VCaP (cell line): ENCODE results near the gene HOXB13.

Experiments used
- H3K27ac ChIP-seq: fragments of 450-650 bp; 2 replicates; pipeline ENCODE4 v1.5.1; 2017
- TF ChIP-seq, protein P1 (sequence below): fragments of 450-650 bp; conservative IDR thresholded peaks from 2 replicates; pipeline ENCODE4 v1.5.1; 2017; ENCODE audit warnings: mild to moderate bottlenecking, moderate library complexity

Gene HOXB13

DNA sequence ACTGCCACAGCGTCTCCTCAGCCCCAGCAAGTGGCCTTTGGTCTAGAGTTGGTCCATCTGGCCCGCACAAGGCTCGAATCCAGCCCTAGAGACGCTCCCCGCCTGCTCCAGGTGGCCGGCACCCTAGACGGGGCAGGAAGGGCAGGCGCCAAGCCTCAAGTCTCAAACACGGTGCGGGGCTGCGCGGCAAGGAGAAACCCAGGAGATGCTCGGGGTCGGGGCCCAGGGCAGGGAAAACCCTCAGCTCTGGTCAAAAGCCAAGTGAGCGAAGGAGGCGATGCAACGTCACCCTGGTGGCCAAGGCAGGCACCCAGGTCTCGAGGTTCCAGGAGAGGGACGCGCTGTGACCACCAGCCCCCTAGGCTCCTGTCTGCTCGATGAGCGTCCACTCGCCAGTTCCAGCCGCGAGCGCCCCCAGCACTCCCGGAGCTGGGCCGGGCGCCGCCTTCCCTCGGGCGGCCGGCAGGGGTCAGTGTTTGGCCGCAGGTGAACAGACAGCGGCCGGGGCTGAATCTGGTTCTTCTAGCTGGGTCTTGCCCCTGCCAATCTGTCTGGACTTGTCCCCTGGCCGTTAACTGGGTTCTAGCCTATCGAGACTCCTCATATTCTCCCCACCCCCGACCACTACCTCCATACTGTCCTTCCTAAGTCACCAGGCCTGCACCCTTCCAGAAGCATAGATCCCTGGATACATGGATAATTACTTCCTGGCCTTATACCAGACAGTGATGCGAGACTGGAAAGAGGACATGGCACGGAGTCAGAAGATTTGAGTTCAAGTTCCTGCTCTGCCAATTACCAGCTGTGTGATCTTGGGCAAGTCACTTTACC is 50.2 kb downstream of the HOXB13 start:
- TF ChIP-seq, protein P1, sequence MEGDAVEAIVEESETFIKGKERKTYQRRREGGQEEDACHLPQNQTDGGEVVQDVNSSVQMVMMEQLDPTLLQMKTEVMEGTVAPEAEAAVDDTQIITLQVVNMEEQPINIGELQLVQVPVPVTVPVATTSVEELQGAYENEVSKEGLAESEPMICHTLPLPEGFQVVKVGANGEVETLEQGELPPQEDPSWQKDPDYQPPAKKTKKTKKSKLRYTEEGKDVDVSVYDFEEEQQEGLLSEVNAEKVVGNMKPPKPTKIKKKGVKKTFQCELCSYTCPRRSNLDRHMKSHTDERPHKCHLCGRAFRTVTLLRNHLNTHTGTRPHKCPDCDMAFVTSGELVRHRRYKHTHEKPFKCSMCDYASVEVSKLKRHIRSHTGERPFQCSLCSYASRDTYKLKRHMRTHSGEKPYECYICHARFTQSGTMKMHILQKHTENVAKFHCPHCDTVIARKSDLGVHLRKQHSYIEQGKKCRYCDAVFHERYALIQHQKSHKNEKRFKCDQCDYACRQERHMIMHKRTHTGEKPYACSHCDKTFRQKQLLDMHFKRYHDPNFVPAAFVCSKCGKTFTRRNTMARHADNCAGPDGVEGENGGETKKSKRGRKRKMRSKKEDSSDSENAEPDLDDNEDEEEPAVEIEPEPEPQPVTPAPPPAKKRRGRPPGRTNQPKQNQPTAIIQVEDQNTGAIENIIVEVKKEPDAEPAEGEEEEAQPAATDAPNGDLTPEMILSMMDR = peak; percentile 98
- H3K27ac ChIP-seq = no peak overlapping the region; the same call in 1 of the 2 replicates

DNA sequence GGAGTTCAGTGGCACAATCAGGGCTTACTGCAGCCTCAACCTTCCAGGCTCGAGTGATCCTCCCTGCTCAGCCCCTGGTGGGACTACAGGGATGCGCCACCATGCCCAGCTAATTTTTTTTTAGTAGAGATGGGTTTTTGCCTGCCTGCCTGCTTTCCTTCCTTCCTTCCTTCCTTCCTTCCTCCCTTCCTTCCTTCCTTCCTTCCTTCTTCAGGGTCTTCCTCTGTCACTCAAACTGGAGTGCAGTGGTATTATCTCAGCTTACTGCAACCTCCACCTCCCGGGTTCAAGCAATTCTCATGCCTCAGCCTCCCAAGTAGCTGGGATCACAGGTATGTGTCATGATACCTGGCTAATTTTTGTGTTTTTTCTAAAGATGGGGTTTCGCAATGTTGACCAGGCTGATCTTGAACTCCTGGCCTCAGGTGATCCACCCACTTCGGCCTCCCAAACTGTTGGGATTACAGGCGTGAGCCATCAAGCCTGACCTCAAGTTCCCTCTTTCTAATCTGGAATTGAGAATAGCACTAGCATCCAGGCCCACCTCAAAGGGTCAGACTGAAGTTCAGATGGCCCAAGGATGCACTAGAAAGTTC is 51.5 kb downstream of the HOXB13 start:
- no peak overlapping the region for H3K27ac ChIP-seq
- TF ChIP-seq, protein P1 = no peak
